ENCODE results near the gene CYSTM1. TPM values are rescaled to one million over a fixed set of nuclear protein-coding genes. Genes with fewer than 3 reads are reported as not detected.
"Not testable (repeated sequence)": the region's sequence is repeated elsewhere in the genome, so short reads cannot be mapped to it uniquely, and the experiment has no call there.

Gene CYSTM1
- total RNA-seq, 2 donors from 2014 or later, result 7.8 to 8.8 TPM

DNA sequence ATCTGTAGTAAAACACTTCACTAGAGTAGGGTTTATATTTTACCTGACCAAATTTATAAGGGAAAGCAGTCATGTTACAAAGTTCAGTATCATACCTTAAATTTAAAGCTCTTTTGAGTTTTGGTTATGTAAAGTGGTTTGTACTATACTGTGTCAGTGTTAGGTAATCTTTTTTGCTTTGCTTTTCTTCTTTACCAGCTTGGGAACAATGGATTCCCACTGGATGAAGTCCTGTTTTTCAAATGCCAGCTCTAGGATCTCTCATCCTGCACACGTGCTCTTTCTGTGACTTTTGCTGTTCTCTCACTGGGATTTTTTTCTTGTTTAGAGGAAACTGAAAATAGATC, 15.9 kb downstream of the CYSTM1 start:
- H3K27ac Mint-ChIP-seq, result no peak overlapping the region
- no peaks in the 10 kb centered on the region for H3K9me3 ChIP-seq (ENCODE audit: control insufficient read depth, low read length, poor library complexity, severe bottlenecking)
- DNase-seq (no peak), ATAC-seq (no peak)
- no peaks in the 10 kb centered on the region for H3K36me3 Mint-ChIP-seq (ENCODE audit: low read depth)
- H3K27me3 Mint-ChIP-seq, result no peaks in the 10 kb centered on the region
- H3K4me1 Mint-ChIP-seq, result no peaks in the 10 kb centered on the region
- H3K4me3 Mint-ChIP-seq, result no peak overlapping the region

DNA sequence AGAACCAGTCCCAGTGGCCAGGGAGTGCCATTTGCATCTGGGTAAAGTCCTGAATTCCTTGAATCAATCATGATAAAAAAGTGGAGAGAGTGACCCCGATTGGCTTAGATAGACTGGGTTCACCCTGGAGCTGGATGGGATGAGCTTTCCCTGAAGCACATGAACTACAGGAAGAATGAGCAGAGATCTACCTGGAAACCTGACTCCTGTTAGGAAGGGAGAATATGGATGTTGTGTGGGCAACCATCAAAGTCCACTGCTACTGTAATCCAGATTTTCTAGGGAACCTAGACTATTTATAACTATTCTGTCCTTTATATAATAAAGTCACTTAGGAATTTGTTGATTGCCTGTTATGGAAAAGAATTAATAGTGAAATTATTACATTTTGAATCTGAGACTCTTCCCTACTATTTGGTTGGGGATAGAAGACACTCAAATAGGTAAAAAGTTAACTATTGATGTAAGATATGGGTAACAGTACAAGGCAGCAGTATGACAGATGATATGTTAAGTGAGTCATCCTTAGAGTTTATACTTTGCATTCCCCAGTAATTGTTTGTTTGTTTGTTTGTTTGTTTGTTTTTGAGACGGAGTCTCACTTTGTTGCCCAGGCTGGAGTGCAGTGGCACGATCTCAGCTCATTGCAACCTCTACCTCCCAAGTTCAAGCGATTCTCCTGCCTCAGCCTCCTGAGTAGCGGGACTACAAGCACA, 17.9 kb downstream of the CYSTM1 start:
- no peak overlapping the region for H3K27ac Mint-ChIP-seq
- H3K4me1 Mint-ChIP-seq, result peaks cover 2% of the 10 kb centered on the region
- no peaks in the 10 kb centered on the region for H3K27me3 Mint-ChIP-seq
- ATAC-seq (no peak), DNase-seq (no peak)
- no peaks in the 10 kb centered on the region for H3K36me3 Mint-ChIP-seq (ENCODE audit: low read depth)
- H3K4me3 Mint-ChIP-seq, result no peak overlapping the region
- no peaks in the 10 kb centered on the region for H3K9me3 ChIP-seq (ENCODE audit: control insufficient read depth, low read length, poor library complexity, severe bottlenecking)

DNA sequence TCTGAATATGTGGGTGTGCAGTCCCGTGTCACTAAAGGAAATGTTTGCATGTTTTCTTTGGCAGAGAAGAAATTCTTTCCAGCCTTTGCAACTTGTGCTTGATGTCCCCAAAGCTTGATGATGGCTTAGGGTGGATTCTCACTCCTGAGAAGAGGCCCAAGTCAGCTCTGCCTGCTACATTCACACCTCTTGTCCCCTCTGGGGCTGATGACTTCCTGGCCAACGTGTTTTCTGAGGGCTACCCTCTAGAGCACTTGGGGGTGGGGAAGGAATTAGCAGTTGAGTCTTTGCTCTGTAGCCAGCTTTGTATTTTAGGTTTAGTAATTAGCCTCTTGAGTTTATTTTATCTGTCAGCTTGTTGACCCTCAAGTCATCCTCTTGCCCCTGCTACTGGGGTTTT, 19.7 kb downstream of the CYSTM1 start:
- H3K9me3 ChIP-seq (ENCODE audit: control insufficient read depth, low read length, poor library complexity, severe bottlenecking), result no peaks in the 10 kb centered on the region
- Mint-ChIP-seq H3K27me3 (no peaks in the 10 kb centered on the region), H3K4me3 (no peak overlapping the region), H3K36me3 (ENCODE audit: low read depth) (no peaks in the 10 kb centered on the region), H3K4me1 (peaks cover 2% of the 10 kb centered on the region), H3K27ac (no peak overlapping the region)
- DNase-seq (no peak), ATAC-seq (no peak)

DNA sequence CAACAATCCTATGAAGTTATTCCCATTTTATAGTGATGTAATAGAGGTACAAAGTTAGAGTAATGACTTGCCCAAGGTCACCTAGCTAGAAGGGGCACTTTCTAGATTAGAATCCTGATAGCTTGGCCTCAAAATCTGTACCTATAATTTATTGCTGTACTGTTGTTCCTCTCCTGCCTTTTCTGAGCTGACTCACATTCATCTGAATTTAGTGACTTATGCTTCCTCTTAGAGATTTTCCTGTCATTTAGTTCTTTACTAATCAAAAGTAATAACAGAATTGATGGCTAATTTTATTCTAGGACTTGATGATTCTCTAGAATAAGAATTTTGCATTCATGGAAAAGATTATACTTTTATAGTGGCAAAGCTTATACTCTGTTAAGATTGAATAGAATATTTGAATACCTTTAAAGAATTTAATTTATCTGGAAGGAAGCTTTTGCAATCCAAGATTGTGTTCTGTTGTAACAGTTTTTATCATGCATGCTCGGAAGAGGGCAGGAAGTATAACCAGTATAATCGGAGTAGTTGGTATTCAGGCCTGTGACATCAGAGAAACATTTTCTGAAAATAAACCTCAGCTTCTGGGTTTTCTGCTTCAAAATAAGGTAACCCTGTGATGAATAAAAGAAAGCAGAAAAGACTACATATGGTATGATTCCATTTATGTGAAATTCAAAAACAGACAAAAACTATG, 21.3 kb downstream of the CYSTM1 start:
- peaks cover 1% of the 10 kb centered on the region for H3K36me3 Mint-ChIP-seq (ENCODE audit: low read depth)
- H3K9me3 ChIP-seq (ENCODE audit: control insufficient read depth, low read length, poor library complexity, severe bottlenecking), result no peaks in the 10 kb centered on the region
- no peak overlapping the region for H3K27ac Mint-ChIP-seq
- H3K27me3 Mint-ChIP-seq, result no peaks in the 10 kb centered on the region
- no peak overlapping the region for H3K4me3 Mint-ChIP-seq
- DNase-seq (no peak), ATAC-seq (no peak)
- peaks cover 2% of the 10 kb centered on the region for H3K4me1 Mint-ChIP-seq

DNA sequence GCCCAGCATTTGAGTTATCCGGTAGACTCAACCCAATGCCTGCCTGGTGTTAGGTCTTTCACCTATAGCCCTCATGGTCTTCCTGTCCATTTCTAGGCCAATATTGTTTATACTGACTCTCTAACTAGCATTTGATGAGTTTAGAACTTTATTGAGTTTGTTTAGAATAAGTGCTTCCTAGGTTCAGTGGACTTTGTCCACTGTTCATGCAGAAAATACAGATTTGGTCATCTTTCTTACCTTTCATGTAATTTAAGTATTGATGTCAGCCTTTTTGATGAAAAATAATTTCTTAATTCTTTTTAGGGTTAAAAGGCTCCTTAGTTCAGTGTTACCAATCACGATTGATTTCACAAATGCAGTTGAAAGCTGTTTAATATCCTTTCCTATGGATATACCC, 22.0 kb downstream of the CYSTM1 start:
- H3K4me3 Mint-ChIP-seq, result no peak overlapping the region
- no peaks in the 10 kb centered on the region for H3K9me3 ChIP-seq (ENCODE audit: control insufficient read depth, low read length, poor library complexity, severe bottlenecking)
- H3K4me1 Mint-ChIP-seq, result peaks cover 2% of the 10 kb centered on the region
- H3K36me3 Mint-ChIP-seq (ENCODE audit: low read depth), result peaks cover 6% of the 10 kb centered on the region
- no peak overlapping the region for H3K27ac Mint-ChIP-seq
- DNase-seq, result no peak
- H3K27me3 Mint-ChIP-seq, result no peaks in the 10 kb centered on the region
- no peak for ATAC-seq

DNA sequence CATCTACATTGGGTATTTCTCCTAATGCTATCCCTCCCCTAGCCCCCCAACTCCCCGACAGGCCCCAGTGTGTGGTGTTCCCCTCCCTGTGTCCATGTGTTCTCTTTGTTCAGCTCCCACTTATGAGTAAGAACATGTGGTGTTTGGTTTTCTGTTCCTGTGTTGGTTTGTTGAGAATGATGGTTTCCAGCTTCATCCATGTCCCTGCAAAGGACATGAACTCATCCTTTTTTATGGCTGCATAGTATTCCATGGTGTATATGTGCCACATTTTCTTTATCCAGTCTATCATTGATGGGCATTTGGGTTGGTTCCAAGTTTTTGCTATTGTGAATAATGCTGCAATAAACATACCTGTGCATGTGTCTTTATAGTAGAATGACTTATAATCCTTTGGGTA, 23.9 kb downstream of the CYSTM1 start:
- not testable (repeated sequence) for H3K36me3 Mint-ChIP-seq (ENCODE audit: low read depth); ATAC-seq; H3K27ac Mint-ChIP-seq; H3K27me3 Mint-ChIP-seq; H3K4me1 Mint-ChIP-seq; DNase-seq; H3K9me3 ChIP-seq (ENCODE audit: control insufficient read depth, low read length, poor library complexity, severe bottlenecking); H3K4me3 Mint-ChIP-seq

DNA sequence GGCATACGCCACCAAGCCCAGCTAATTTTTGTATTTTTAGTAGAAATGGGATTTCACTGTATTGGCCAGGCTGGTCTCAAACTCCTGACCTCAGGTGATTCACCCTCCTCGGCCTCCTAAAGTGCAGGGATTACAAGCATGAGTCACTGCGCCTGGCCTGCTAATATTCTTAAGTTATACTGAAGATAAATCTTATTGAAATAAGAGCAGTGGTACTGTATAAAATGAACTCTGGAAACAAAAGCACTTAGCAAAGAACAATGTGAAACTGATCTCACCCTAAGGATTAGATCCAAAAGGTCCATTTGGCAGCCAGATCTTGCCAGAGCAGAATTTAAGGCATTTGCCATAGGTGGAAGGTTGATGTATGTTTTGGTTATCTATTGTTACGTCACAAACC, 27.1 kb downstream of the CYSTM1 start:
- H3K4me3 Mint-ChIP-seq, result no peak overlapping the region
- H3K9me3 ChIP-seq (ENCODE audit: control insufficient read depth, low read length, poor library complexity, severe bottlenecking), result no peaks in the 10 kb centered on the region
- DNase-seq (no peak), ATAC-seq (no peak)
- no peaks in the 10 kb centered on the region for H3K4me1 Mint-ChIP-seq
- H3K27ac Mint-ChIP-seq, result no peak overlapping the region
- H3K27me3 Mint-ChIP-seq, result no peaks in the 10 kb centered on the region
- H3K36me3 Mint-ChIP-seq (ENCODE audit: low read depth), result peaks cover 10% of the 10 kb centered on the region

DNA sequence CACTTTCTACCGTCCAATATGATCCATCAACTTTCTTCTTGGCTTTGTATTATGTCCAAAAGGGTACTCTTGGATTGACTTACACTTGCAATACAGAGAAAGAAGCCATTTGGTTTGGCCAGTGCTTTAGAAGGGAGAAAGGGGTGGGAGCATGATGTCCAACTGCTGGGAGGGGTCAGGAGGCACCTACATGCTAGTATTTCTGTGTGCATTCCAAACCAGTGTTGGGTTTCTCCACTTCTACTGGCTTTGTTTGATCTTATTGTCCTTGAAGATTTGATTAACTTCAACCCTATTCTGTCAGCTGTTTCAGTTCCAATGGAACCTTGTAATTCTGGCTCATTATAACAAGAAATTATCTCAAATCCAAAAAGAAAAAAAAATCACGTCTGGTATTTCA, 27.6 kb downstream of the CYSTM1 start:
- ATAC-seq, result no peak
- Mint-ChIP-seq H3K4me3 (no peak overlapping the region), H3K27ac (no peak overlapping the region), H3K27me3 (no peaks in the 10 kb centered on the region), H3K4me1 (peaks cover 5% of the 10 kb centered on the region), H3K36me3 (ENCODE audit: low read depth) (peaks cover 10% of the 10 kb centered on the region)
- DNase-seq, result no peak
- no peaks in the 10 kb centered on the region for H3K9me3 ChIP-seq (ENCODE audit: control insufficient read depth, low read length, poor library complexity, severe bottlenecking)

DNA sequence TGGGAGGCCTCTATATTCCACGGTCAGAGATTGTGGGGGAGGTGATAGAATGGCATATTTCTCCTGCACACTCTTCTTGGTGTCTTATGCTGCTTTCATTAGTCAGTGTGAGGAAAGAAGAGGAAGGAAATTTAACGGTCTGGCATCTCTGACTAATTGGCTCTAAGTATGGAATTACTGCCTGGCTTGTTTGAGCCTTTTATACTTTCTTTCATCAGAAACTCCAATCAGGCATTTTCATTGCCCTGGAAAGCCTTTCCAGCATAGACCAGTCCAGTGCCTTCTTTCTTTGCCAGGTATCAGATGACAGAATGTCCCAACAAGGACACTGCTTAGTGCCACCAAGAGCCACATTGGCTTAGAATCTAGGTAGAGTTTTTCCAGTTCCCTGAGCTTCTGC, 30.2 kb downstream of the CYSTM1 start:
- no peak overlapping the region for H3K4me3 Mint-ChIP-seq

DNA sequence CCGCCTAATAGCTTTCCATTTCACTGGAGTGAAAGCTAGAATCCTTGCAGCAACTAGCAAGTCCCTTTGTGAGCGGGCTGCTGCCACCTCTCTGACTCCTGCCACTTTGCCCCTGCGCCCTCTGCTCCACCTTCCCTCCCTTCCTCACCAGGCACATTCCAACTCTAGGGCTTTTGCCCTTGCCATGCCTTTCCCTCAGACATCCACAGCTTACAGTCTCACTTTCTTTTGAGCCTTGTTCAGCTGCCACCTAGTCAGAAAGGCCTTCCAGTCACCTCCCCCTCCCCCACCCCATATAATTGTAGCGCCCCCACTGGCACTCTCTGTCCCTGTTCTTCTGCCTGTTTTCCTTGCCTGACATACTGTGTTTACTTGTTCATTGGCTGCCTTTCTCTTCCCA, 31.0 kb downstream of the CYSTM1 start:
- H3K9me3 ChIP-seq (ENCODE audit: control insufficient read depth, low read length, poor library complexity, severe bottlenecking), result no peaks in the 10 kb centered on the region
- Mint-ChIP-seq H3K27ac (no peak overlapping the region), H3K36me3 (ENCODE audit: low read depth) (peaks cover 10% of the 10 kb centered on the region), H3K4me3 (no peak overlapping the region), H3K27me3 (no peaks in the 10 kb centered on the region), H3K4me1 (peaks cover 7% of the 10 kb centered on the region)
- no peak for ATAC-seq
- no peak for DNase-seq

More for the DNA sequence above, 30.2 kb downstream of the CYSTM1 start:
- ATAC-seq, result no peak
- Mint-ChIP-seq H3K27ac (no peak overlapping the region), H3K36me3 (ENCODE audit: low read depth) (peaks cover 10% of the 10 kb centered on the region), H3K4me1 (peaks cover 7% of the 10 kb centered on the region), H3K27me3 (no peaks in the 10 kb centered on the region)
- no peak for DNase-seq
- H3K9me3 ChIP-seq (ENCODE audit: control insufficient read depth, low read length, poor library complexity, severe bottlenecking), result no peaks in the 10 kb centered on the region

DNA sequence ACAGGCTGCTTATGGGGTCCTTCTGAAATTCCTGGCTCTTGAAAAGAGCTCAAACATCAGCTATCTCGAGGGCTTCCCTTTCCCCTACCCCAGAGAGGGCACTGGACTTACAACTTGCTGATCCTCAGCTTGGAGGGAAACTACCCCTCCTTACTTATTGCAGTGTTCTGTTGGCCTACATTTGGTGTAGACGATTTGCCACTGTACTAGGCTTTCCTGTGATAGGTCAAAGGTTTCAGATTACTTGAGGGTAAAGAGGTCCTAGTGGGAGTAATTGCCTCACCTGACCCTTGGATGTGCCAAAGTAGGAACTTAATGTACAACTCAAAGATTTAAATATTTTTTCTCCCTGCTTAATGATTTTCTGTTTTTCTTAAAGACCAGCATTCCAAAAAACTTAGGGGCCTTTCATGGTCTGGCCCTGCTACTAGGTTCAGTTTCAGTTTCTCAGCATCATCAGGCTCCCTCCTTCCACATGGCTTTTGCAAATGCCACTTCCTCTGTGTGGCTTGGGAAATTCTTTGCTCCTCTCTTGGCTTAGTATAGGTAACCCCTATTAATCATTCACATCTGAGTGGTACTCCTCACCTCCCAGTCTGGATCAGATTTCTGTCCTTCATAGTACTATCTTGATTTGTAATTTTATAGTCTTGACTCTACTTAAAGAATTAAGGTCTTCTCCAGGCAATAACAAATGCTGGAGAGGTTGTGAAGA, 32.4 kb downstream of the CYSTM1 start:
- no peak overlapping the region for H3K27ac Mint-ChIP-seq
- ATAC-seq, result no peak

DNA sequence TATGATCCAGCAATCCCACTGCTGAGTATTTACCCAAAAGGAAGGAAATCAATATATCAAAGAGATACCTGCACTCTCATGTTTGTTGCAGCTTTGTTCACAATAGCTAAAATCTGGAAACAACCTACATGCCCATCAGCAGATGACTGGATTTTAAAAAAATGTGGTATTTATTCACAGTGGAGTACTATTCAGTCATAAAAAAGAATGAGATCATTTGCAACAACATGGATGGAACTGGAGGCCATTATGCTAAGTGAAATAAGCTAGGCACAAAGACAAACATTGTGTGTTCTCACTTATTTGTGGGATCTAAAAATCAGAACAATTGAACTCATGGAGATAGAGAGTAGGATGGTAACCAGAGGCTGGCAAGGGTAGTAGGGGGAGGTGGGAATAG, 33.1 kb downstream of the CYSTM1 start:
- Mint-ChIP-seq H3K4me1 (peaks cover 7% of the 10 kb centered on the region), H3K27ac (no peak overlapping the region), H3K27me3 (no peaks in the 10 kb centered on the region), H3K36me3 (ENCODE audit: low read depth) (peaks cover 4% of the 10 kb centered on the region), H3K4me3 (no peak overlapping the region)
- ATAC-seq (no peak), DNase-seq (no peak)
- no peaks in the 10 kb centered on the region for H3K9me3 ChIP-seq (ENCODE audit: control insufficient read depth, low read length, poor library complexity, severe bottlenecking)

More for the DNA sequence above, 32.4 kb downstream of the CYSTM1 start:
- no peak overlapping the region for H3K4me3 Mint-ChIP-seq
- peaks cover 4% of the 10 kb centered on the region for H3K36me3 Mint-ChIP-seq (ENCODE audit: low read depth)
- H3K27me3 Mint-ChIP-seq, result no peaks in the 10 kb centered on the region
- H3K4me1 Mint-ChIP-seq, result peaks cover 7% of the 10 kb centered on the region
- H3K9me3 ChIP-seq (ENCODE audit: control insufficient read depth, low read length, poor library complexity, severe bottlenecking), result no peaks in the 10 kb centered on the region
- no peak for DNase-seq

DNA sequence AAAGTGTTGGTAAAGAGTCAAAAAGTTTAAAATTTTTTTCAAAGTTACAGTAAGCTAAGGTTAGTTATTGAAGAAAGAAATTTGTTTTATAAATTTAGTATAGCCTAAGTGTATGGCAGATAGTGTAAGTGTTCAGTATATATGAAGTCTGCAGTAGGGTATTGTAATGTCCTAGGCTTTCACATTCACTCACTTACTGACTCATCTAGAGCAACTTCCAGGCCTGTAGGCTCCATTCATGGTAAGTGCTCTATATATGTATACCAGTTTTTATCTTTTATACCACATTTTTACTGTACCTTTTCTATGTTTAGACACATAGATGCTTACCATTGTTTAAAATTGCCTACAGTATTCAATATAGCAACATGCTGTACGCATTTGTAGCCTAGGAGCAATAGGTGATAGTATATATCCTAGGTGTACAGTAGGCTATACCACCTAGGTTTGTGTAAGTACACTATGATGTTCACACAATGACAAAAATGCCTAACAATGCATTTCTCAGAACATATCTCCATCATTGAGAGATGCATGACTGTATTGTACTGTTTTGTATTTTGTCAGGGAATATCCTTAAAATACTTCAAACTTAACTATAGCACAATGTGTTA, 38.5 kb downstream of the CYSTM1 start:
- H3K27me3 Mint-ChIP-seq, result no peaks in the 10 kb centered on the region
- peaks cover 7% of the 10 kb centered on the region for H3K4me1 Mint-ChIP-seq
- no peak overlapping the region for H3K27ac Mint-ChIP-seq
- DNase-seq, result no peak
- no peaks in the 10 kb centered on the region for H3K9me3 ChIP-seq (ENCODE audit: control insufficient read depth, low read length, poor library complexity, severe bottlenecking)
- no peaks in the 10 kb centered on the region for H3K36me3 Mint-ChIP-seq (ENCODE audit: low read depth)
- no peak for ATAC-seq
- H3K4me3 Mint-ChIP-seq, result no peak overlapping the region
